GM19238 (cell line): ENCODE measurements around the gene MYL12A.

ENCODE experiments used
- DNase-seq: peaks from one replicate; pipeline ENCODE4 v3.0.0; 2011; ENCODE audit warnings: low spot score; ENCODE audit not compliant: insufficient read length

MYL12A gene

DNA sequence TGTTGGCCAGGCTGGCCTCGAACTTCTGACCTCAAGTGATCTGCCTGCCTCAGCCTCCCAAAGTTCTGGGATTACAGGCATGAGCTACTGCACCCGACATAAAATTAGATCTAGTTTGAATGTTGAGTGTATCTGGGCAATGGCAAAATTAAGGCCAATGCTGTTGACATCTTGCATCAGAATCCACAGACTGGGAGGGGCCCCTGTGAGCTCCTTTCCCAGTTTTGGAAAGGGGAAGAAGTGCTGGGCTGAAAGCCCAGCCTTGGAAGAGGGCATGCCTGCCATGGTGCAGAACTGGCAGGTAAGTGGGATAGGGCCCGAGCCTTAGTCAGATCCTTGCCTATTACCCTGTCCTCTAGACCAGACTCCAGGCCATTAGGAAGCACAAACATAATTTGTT is 23.4 kb upstream of the MYL12A start:
- no peak for DNase-seq

DNA sequence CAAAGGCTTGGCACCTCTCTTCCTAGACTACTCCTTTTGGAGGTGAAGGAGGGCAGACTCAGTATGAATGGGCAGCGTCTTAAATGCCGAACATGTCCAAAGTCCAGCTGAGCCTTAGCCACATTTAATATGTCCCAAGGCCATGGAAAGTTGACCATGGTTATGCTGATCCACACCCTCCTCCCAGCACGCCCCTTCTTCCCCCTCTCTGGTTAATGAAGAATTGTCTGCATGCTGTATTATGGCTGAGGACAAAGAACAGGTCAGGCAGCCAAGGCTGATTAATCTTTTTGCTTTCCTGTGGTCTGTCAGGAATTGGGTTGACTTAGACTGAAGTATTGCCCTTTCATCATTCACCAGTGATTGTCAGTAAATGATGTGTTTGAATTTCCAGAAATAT is 22.0 kb upstream of the MYL12A start:
- DNase-seq: no peak

DNA sequence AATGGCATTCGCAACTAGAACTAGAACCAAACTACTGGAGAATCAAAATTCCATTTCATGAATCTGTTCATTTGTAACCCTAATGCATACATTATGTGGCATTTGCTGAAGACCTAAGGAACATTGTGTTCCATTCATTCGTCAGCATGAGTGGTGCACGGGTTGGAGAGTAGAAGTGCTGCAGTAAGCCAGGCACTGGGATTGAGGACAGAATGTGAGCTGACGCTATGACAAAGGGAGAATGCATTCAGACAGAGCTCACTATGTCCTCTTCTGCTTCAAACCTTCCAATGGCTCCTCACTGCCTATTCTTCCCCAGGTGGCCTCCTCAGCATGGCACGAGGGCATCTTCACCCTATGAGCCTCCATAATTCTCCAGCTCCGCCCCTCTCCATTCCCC is 21.6 kb upstream of the MYL12A start:
- DNase-seq: no peak

DNA sequence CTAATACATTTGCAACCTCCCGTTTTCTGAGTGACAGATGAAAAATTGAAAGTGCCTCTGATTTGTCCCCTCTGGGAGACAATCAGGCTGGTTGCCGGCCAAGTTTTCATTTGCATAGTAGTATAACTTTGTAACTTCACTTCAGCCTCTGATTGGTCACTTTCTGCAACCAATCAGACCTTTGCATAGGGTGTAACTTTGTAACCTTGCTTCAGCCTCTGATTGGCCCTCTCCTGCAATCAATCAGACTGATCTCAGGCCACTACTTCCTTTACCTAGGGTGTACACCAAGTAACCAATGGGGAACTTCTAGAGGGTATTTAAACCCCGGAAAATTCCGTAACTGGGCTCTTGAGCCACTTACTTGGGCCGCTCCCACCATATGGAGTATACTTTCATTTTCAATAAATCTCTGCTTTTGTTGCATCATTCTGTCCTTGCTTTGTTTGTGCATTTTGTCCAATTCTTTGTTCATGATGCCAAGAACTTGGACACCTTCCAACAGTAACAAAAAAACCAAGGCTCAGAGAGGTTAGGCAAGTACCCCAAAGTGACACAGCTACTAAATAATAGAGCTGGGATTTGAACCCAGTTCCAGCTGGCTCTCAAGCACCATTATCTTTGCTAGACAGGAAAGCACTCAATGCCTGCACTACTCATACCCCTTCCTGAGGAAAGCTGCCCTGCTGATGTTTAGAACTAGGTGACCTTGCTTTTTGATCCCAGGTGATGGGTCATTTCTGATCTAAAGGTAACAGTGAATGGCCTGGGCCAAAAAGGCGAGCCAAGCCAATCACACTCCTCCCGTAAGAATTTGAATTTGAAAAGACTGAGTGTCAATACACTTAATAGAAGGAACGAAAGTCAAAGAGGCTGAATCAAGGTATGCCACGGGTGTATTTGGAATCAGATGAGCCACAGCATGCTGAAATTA is 16.9 kb upstream of the MYL12A start:
- no peak for DNase-seq

DNA sequence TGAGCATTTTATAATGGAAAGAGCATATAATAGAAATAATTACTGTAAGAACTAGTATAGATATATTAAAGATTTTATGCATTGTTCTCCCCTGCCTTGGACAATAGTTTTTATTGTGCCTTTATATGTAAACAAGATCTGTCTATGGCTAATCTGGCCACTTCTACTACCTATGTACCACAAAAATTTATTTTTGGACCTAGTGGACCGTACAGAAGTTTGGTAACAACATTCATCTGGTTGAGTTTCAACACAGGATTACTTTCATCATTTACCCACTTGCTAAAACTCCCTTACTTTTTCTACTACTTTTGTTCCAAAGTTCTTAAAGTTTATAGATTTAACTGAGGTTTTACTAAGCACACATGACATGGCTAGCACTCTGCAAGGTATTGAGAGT is 14.6 kb upstream of the MYL12A start:
- DNase-seq: no peak

DNA sequence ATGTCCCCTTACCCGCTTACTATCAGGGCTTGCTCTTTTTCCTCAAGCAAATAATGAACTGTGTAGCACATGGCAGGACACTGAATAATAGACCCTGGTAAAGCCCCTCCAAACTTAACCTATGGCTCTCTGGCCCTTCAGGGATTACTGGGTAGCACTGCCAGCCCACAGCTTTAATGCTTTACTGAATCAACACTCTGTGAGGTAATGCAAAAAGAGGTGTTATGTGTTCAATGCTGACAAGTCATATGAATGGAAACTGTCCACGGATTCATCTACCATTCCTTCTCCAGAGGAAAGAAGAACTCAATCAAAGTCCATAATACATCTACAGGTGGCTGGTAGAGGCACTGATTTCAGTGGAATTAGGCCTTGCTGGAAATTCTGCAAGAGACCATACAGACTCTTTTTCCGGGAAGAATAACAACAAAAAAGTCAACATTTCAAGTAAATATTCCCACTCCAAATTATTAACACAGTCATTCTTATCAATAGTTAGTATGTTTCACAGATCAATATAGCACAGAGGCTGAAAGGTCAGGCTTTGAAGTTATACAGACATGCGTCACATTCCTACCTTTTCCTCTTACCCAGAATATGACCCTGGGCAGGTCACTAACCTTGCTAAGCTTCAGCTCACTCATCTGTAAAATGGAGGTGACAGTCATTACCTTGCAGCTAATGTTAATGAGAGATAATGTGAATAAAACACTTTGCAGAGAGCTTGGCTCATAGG is 14.0 kb upstream of the MYL12A start:
- DNase-seq: no peak

DNA sequence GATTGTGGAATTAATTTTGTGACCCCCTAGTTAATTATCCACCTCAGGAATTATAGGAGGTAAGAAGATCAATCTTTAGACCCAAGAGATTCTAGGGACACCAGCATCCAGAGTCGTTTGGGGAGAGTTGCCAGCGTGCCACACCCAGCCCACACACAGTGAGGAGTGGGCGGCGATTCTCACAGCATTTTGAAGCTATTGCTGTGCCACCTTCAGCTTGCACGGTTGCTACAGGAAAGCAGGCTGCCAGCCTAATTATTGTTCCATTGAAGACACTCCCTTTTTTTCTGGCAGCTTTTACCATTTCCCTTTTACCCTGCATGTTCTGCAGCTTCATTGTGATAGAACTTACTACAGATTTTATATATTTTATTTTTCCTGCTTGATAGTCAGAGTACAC is 13.1 kb upstream of the MYL12A start:
- no peak for DNase-seq

DNA sequence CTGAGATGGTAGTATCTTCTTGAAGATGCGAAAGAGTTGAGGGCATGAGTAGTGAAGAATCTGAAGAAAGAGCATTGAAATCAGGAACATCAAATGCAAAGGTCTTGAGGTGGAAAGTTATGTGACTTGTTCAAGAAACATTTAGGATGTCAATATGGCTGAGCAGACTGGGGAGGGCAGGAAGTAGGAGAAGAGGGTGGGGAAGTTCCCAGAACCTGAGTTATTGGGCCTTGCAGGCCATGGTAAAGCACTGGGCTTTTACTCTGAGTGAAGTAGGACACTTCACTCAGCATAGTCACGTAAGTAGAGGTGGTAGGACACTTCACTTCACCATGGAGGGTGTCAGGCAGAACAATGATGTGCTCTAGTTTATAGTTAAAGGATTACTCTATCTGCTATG is 11.8 kb upstream of the MYL12A start:
- DNase-seq: no peak

DNA sequence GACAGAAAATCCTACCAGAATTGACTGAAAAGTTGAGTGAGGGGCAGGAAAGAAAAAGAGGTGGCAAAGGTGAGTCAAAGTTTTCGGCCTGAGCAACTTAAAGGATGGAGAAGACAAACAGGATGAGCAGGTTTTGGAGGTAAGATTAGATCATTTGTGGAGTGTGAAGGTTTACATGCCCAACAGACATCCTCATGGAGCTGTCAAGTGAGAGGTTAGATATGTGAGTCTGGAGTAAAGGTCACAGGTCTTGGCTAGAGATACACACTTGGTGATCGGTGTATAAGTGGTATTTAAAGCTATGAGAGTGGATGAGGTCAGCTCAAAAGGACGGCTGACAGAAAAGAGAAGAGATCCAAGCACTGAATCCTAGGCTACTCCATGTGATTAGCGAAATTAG is 11.1 kb upstream of the MYL12A start:
- DNase-seq: no peak

DNA sequence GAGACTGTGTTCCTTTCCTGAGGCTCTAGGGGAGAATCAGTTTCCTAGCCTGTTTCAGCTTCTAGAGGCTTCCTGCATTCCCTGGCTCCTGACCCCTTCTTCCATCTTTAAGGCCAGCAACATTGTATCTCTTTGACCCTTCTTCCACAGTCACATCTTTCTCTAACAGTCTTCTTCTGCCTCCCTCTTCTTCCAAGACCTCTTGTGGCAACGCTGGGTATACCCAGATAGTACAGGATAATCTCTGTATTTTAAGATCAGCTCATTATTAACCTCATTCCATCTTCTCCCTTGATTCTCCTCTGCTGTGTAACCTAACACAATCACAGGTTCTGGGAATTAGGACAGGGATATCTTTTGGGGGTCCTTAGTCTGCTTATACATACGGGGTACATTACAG is 8.9 kb upstream of the MYL12A start:
- no peak for DNase-seq

DNA sequence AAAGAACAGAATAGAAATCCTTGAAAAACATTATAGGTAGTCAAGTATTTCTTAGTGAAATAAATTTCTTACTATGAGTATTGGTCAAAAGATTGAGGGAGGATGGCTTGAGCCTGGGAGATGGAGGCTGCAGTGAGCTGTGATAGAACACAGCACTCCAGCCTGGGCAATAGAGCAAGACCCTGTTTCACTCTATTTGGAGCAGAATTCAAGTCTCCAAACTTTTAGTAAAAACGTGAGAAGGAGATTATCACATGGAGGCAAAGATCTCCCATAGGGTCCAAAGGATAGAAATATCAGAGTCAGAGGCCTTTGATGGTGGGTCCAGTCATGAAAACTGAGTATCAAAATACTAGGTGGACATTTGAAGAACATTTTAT is 2.4 kb upstream of the MYL12A start:
- no peak for DNase-seq

DNA sequence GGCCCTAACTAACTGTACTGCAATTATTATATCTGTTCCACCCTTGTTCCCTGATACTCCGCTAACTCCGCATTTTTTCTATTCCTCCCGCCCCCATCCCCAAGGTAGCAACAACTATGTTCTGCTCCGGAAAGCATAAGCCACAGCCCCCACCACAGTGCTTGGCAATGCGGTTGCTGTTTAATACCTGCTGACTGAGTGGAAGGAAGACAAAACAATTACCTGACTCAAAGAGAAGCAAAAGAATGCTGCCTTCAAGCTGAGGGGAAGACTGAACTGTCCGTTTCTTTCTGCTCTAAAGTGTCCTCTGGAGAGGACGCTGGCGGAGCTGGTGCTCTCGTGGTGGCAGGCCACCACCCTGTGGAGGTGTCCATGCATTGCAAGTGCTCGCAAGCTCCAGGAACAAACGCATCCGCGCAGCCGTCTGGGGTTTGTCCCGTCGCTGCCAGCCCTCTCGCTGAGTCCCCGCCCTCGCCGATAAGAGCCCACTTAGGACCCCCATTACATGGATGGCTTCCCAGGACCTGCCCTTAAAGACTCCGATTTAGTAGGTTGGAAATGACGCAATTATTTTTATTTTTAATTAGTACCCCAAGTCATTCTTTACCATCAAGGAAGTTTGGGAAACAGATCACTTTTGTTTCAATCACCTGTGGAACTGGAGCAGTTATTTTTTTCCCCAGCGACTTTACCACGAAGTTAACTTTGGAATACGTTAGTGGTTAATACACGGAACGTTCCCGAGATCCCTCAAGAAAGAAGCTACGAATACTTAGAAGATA is 1.6 kb upstream of the MYL12A start:
- no peak for DNase-seq

DNA sequence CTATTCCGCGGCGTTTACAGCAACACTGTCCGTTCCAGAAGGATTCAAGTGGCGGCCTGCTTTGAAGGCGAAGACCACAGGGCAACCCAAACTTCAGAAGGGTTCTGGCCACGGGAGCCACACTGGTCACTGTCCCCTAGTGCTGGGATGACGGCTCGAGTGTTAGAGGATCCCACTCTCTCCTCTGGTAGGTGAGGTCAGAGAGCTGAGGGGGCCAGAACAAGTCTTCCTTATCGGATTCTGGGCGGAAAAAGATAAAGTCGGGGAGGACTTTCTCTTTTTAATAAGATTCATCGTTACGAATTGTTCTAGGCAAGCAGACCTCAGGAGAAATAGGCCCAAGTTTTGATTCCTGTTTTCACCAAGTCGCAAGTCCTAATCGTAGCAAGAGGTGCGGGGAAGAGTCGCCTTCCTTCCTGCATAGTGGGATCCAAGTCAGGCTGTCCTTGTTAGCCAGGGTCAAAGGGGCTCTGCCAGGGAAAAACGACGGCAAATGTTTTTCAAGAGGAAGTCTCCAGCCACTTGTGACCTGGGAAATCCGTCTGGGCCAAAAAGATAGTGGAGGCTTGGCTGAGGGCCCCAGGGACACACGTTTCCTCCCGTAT is 864 bp upstream of the MYL12A start:
- no peak for DNase-seq

DNA sequence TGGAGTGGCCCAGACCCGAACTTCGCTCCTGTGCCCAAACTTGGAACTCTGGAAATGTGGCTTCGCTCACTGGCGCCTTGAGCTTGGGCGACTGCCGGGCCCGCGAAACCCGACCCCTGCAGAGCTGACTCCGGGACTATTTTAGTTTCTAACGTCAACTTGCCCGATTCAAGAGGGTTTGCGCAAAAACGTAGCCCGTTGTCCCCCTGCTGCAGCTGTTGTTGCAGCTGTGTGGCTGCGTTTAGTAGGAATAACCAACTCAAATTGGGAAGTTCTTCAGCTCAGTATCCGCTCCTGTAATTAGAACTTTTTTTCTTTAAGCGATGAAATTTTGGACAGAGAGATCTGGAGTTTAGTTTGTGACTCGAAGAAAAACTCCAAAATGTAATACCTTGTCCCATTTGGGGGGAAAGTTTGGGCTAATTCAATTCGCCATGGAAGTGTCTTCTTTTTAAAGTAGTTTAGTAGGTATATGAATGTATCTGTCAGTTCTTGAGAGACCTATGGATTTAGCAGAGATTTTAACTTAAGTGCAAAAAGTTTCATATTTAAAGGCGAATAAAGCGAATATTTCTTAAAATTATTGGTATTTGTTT is 559 bp downstream of the MYL12A start:
- no peak for DNase-seq

DNA sequence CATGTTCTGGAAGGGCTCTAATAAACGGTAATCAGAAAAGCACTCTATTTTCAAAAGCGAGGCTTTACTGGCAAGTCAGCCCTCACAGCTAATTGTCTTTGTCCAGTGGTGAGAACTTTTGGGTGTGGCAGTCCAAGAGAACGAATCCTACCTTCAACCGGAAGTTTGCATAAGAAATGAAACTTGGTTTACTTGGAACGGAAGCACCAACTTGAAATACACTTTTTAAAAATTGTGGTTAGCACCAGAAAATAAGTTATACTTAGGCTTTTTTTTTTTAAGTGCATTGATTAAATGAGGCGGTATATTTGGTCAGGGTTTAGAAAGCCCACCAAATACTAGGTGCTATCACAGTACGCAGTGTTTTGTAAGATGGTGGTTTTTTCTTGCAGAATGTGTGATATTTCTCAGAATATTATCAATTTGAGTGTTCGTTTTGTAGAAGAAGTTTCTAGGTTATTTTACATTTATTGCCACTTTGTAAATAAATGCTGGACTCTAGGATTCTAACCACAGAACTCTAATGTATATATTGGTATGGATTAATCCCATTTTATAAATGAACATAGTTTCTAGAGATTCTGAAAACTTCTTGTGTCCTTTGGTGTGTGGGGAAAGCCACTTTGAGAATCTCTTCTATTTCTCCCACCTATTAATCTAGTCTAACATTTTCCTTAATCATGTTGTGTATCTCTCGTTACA is 1.2 kb downstream of the MYL12A start:
- no peak for DNase-seq

DNA sequence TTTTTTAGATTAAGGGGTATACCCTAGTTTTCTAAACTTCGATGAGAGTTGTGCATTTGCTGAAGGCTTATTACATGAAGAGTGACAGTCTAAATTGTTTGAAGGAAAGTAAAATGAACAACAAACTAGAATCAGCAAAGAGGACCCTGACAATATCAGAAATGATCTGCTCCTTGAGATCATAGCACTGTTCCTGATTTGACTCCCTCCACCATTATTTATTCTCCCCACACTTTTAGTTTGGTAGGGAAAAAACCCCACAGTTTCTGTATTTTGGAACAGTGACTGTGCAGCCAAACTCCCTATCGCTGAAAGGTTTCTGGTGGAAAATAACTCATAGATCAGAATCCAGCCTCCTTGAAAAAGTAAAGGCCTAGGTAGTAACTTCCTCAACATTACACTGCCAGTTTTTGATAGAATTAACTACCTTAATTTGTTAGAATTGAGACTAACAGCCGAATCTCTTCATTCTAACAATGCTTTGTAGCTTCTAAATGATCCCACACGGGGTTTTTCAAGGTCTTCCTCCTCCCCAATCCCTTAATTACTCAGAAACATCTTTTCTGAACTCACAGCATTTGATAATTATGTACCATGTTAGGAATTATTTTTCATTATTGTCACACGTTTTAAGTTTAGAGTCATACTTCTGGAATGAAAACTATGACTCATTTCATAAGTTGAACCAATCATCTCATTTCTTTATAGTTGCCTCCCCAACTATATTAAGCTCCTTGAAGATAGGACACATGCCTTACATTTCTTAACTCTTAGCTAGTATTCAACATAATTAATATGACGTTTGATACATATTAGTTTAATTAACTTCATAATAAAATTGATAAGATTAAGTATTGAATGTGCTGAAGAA is 2.9 kb downstream of the MYL12A start:
- DNase-seq: no peak

DNA sequence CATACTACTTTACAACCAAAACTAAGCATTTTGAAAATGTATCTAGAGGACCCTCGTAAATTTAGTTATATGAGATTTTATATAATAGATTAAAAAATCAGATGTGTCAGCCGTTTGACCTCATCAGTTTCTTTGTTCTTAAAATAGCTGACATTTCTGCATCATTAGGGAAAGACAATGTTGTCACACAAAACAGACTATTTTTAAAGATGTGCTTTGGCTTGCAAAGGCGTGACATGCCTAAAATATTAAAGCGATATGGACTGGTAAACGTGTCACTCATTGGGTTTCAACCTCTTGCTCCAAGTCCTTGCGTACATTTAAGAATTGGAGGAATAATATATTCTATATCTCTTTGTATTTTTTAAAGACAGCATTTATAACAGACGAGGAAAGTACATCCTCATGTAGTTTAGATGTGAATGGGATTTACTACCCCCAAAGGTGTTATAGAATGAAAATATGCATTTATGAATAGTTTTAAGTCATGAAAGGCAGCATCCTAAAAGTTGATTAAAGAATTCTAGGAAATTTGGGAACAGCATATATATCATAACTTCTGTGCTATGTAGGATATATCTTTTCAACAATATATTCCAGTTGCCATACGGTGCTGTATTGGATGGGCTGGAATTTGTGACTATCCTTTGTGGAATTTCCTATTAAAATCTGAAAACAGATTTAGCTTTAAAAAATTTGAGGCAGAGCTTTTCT is 3.8 kb downstream of the MYL12A start:
- no peak for DNase-seq

DNA sequence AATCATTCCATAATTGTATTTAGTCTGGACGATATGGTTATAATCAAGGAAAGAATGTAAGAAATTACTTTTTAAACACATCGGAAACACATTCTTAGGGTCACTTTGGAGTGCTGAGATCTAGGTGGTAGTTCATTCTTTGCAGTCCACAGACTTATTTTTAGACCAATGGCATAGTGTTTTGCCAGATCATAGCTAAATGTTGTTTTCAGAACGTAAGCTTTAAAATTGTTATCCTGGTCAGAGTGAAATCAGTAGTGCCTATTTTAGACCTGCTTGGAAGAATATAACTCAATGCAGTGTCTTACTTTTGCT is 4.3 kb downstream of the MYL12A start:
- DNase-seq: no peak

DNA sequence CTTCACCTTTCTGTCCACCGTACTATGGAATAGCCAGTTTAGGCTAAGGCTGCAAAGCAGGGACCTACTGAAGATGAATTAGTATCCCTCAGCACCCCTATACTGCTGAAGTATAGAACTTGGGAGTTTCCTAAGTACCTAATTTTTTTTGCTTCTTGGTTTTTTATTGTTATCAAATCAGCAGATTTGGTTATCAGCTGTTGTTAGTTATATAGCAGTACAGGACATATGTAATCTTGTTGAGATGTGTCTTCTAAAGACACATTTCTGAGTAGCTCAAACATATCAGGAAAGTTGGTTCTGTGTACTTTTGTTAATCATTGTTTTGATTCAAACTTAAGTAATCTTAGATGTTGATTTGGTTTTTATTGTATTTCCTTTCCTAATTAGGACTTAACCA is 5.2 kb downstream of the MYL12A start:
- DNase-seq: no peak
